NOMO-1 treated with DMSO at 0.1 percent for 48 hours (cell line): ENCODE measurements around the gene TRIM29.

Source experiments
- DNase-seq: peaks from one replicate; lab custom pipeline; 2025; ENCODE audit not compliant: unreplicated experiment; lab: John Stamatoyannopoulos, UW

TRIM29 gene

GRCh38 chr11:120102050-120102863 lies 35.7 kb downstream of the TRIM29 start:
- DNase-seq, result no peak

- DNase-seq, result no peak
These were observed 39.4 kb downstream of the TRIM29 start for GRCh38 chr11:120098503-120099020.

GRCh38 chr11:120097721-120098385 lies 40.1 kb downstream of the TRIM29 start:
- no peak for DNase-seq

- DNase-seq, result no peak
These were observed 41.3 kb downstream of the TRIM29 start for GRCh38 chr11:120096369-120097191.

GRCh38 chr11:120095516-120095915 lies 42.4 kb downstream of the TRIM29 start:
- no peak for DNase-seq

GRCh38 chr11:120091701-120092100 lies 46.2 kb downstream of the TRIM29 start:
- DNase-seq, result no peak

GRCh38 chr11:120091121-120091520 lies 46.8 kb downstream of the TRIM29 start:
- no peak for DNase-seq

- no peak for DNase-seq
These were observed 47.5 kb downstream of the TRIM29 start for GRCh38 chr11:120090411-120090810.

- no peak for DNase-seq
These were observed 48.6 kb downstream of the TRIM29 start for GRCh38 chr11:120089036-120090001.

GRCh38 chr11:120088056-120088455 lies 49.9 kb downstream of the TRIM29 start:
- no peak for DNase-seq

GRCh38 chr11:120086651-120087050 lies 51.3 kb downstream of the TRIM29 start:
- DNase-seq, result no peak

- no peak for DNase-seq
These were observed 57.9 kb downstream of the TRIM29 start for GRCh38 chr11:120079750-120080610.

- DNase-seq, result no peak
These were observed 59.5 kb downstream of the TRIM29 start for GRCh38 chr11:120078397-120078796.

GRCh38 chr11:120074076-120074475 lies 63.8 kb downstream of the TRIM29 start:
- no peak for DNase-seq

GRCh38 chr11:120073196-120073595 lies 64.7 kb downstream of the TRIM29 start:
- no peak for DNase-seq

GRCh38 chr11:120068114-120068573 lies 69.8 kb downstream of the TRIM29 start:
- peak; percentile 8 for DNase-seq

- no peak for DNase-seq
These were observed 70.3 kb downstream of the TRIM29 start for GRCh38 chr11:120067438-120068113.

GRCh38 chr11:120066738-120067437 lies 71.0 kb downstream of the TRIM29 start:
- DNase-seq, result no peak
